ENCODE results near the gene TAF1. TPM values are rescaled to one million over a fixed set of nuclear protein-coding genes. Genes with fewer than 3 reads are reported as not detected.

Gene TAF1
- total and polyA plus RNA-seq, 2 of the 8 experiments (the other 6 are each of a cell fraction or from before 2014, with no cell fraction given) = 6.3 to 30.2 TPM

DNA sequence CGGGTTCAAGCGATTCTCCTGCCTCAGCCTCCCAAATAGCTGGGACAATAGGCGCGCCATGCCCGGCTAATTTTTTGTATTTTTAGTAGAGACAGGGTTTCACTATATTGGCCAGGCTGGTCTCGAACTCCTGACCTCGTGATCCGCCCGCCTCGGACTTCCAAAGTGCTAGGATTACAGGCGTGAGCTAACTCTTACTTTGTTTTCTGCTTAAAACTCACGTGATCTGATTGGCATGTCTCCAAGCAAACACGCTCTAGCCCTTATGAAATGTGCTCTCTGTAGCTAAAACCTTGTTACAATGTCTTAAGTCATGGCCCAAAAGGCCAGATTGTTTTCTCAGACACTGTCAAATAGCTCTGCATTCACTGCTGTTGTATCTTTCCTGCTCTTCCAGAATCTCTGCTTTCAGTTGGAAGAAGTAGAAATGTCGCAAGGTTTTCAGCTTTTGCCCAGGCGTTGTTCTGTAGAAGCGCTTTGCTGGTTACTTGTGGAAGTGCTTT lies 127.0 kb downstream of the TAF1 start:
- WGBS, 2 experiments (ENCODE audit: extremely low coverage in 1 of 2, insufficient coverage in 1 of 2, insufficient read length in 1 of 2, insufficient replicate concordance in 2 of 2, low coverage in 1 of 2, low lambda C conversion rate in 2 of 2, missing lambda C conversion rate in 1 of 2) = 91% methylated on average over 15 of the region's 16 CpGs; no CpG with 5 or more reads in 1 of the 2 experiments
- no peak overlapping the region for H4K5ac ChIP-seq (ENCODE audit: insufficient read length, low read depth, low read length)

More for the DNA sequence above, 127.0 kb downstream of the TAF1 start:
- H3K4me2 ChIP-seq (ENCODE audit: insufficient read depth in 1 of 2, low read depth in 2 of 2, low read length in 2 of 2) = no peak overlapping the region
- no peak overlapping the region for H3K18ac ChIP-seq (ENCODE audit: extremely low read depth, low read length)
- H3K23ac ChIP-seq (ENCODE audit: insufficient read length) = no peak overlapping the region
- no peak overlapping the region for H2BK12ac ChIP-seq (ENCODE audit: low read depth, low read length)
- H3K4me3 ChIP-seq (ENCODE audit: extremely low read depth in 1 of 4, insufficient read depth in 2 of 4, low read depth in 3 of 4, low read length in 4 of 4) = no peak overlapping the region
- H3K27ac ChIP-seq (ENCODE audit: low read depth, low read length) = no peak overlapping the region
- H3K9ac ChIP-seq (replicated peaks in 1 of 4; ENCODE audit: extremely low read depth in 1 of 4, low read depth in 3 of 4, low read length in 3 of 4) = no peak overlapping the region
- FAIRE-seq = no peak
- POLR2A ChIA-PET (ENCODE audit: partially characterized antibody) = interaction anchor here (2.6 kb wide), 1 partner anchor 40 kb away, joined by 14 read pairs; the partner anchor contains the start of gene OGT
- H3K79me2 ChIP-seq (ENCODE audit: control insufficient read depth in 1 of 2, insufficient read depth in 2 of 2, low read length in 2 of 2) = no peaks in the 10 kb centered on the region
- no peaks in the 10 kb centered on the region for H4K20me1 ChIP-seq (replicated peaks in 1 of 2; ENCODE audit: control insufficient read depth in 1 of 2, insufficient read depth in 2 of 2, low read length in 2 of 2)
- no peak overlapping the region for H3K56ac ChIP-seq (replicated peaks; ENCODE audit: insufficient read length, low read depth, low read length)
- DNase-seq (ENCODE audit: low read depth in 1 of 2, low spot score in 2 of 2) = no peak
- H3K36me3 ChIP-seq (ENCODE audit: control insufficient read depth in 2 of 4, insufficient read depth in 4 of 4, low read length in 3 of 4) = no peaks in the 10 kb centered on the region
- H3K27me3 ChIP-seq (replicated peaks in 1 of 4; ENCODE audit: control insufficient read depth in 3 of 4, extremely low read depth in 1 of 4, insufficient read depth in 3 of 4, low read length in 3 of 4) = no peaks in the 10 kb centered on the region
- H2AK5ac ChIP-seq (ENCODE audit: low read depth, low read length) = no peak overlapping the region
- CTCF ChIA-PET (ENCODE audit: partially characterized antibody) = no interaction called here
- no peak overlapping the region for H2BK15ac ChIP-seq (ENCODE audit: low read length)
- H3K4ac ChIP-seq (replicated peaks; ENCODE audit: insufficient read length, low read depth, low read length) = no peak overlapping the region
- H4K91ac ChIP-seq (replicated peaks; ENCODE audit: insufficient read length, low read length) = no peak overlapping the region
- H3K9me3 ChIP-seq (ENCODE audit: insufficient read depth in 2 of 2, low read depth in 1 of 2, low read length in 1 of 2) = no peaks in the 10 kb centered on the region
- no peak overlapping the region for H3K14ac ChIP-seq (ENCODE audit: insufficient read length)
- no peak overlapping the region for H4K8ac ChIP-seq (ENCODE audit: extremely low read depth, insufficient read depth, low read length)
- H3K79me1 ChIP-seq (ENCODE audit: low read depth, low read length) = no peaks in the 10 kb centered on the region
- no peaks in the 10 kb centered on the region for H3K23me2 ChIP-seq (ENCODE audit: low read depth, low read length)
- H2AFZ ChIP-seq (ENCODE audit: low read length) = no peak overlapping the region
- H3K4me1 ChIP-seq (replicated peaks in 1 of 4; ENCODE audit: control insufficient read depth in 3 of 4, insufficient read depth in 4 of 4, low read length in 3 of 4) = no peaks in the 10 kb centered on the region
- no peak overlapping the region for H2BK5ac ChIP-seq (ENCODE audit: low read depth, low read length)
- no peak for TF ChIP-seq FOSL1 (IDR thresholded peaks at IDR 0.05; ENCODE audit: insufficient read depth, low read depth, low read length)
- no peak for TF ChIP-seq SRF (IDR thresholded peaks at IDR 0.05; ENCODE audit: low read depth, low read length)
- no peak for TF ChIP-seq GABPA (IDR thresholded peaks at IDR 0.05; ENCODE audit: borderline replicate concordance, insufficient read depth, low read length)
- no peak for TF ChIP-seq SP4 (IDR thresholded peaks at IDR 0.05; ENCODE audit: low read length)
- no peak for TF ChIP-seq SIN3A (conservative IDR thresholded peaks at IDR 0.05 in 1 of 2, IDR thresholded peaks at IDR 0.05 in 1 of 2; ENCODE audit: low read depth in 1 of 2, low read length in 2 of 2)
- H2BK20ac ChIP-seq (ENCODE audit: low read length) = no peak overlapping the region
- H2BK120ac ChIP-seq (replicated peaks; ENCODE audit: low read depth, low read length) = no peak overlapping the region

All from H1 (cell line).